ENCODE results near the gene CEP63. TPM values are rescaled to one million over a fixed set of nuclear protein-coding genes. Genes with fewer than 3 reads are reported as not detected.
"Not testable (repeated sequence)": the region's sequence is repeated elsewhere in the genome, so short reads cannot be mapped to it uniquely, and the experiment has no call there.

Gene CEP63
- total and polyA plus RNA-seq, 2 experiments from 2014 or later: 15.8 to 237 TPM

GRCh38 chr3:134544316-134544715, 58.5 kb downstream of the CEP63 start:
- Histone ChIP-seq H3K36me3 (replicated peaks; ENCODE audit: insufficient read depth, low read depth) (no peaks in the 10 kb centered on the region), H3K9me3 (ENCODE audit: low read depth) (no peaks in the 10 kb centered on the region), H3K4me1 (ENCODE audit: insufficient read depth) (no peaks in the 10 kb centered on the region), H4K20me1 (ENCODE audit: insufficient read depth, poor library complexity, severe bottlenecking) (no peaks in the 10 kb centered on the region), H3K79me2 (no peaks in the 10 kb centered on the region), H3K4me3 (no peak overlapping the region), H3K27ac (no peak overlapping the region), H2AFZ (no peak overlapping the region), H3K9me2 (replicated peaks; ENCODE audit: insufficient read depth) (no peaks in the 10 kb centered on the region), H3K4me2 (no peak overlapping the region), H3K27me3 (no peaks in the 10 kb centered on the region)
- DNase-seq (ENCODE audit: low spot score): no peak
- 96% methylated on average over 2 of the region's 2 CpGs for WGBS (ENCODE audit: low lambda C conversion rate, missing lambda C conversion rate)
- TF ChIP-seq EZH2phosphoT487 (IDR thresholded peaks at IDR 0.05; ENCODE audit: low read depth, severe bottlenecking, unreplicated experiment) (no peak), EZH2 (IDR thresholded peaks at IDR 0.05; ENCODE audit: borderline replicate concordance) (no peak), CTCF (IDR thresholded peaks at IDR 0.05; ENCODE audit: poor library complexity) (no peak)

GRCh38 chr3:134544783-134545182, 58.9 kb downstream of the CEP63 start:
- H3K79me2 ChIP-seq; H3K27me3 ChIP-seq; H3K4me1 ChIP-seq (ENCODE audit: insufficient read depth); H4K20me1 ChIP-seq (ENCODE audit: insufficient read depth, poor library complexity, severe bottlenecking); H3K4me2 ChIP-seq; H3K27ac ChIP-seq; H3K9me2 ChIP-seq (replicated peaks; ENCODE audit: insufficient read depth); H2AFZ ChIP-seq; DNase-seq (ENCODE audit: low spot score); H3K36me3 ChIP-seq (replicated peaks; ENCODE audit: insufficient read depth, low read depth); H3K4me3 ChIP-seq; H3K9me3 ChIP-seq (ENCODE audit: low read depth): not testable (repeated sequence)
- 91% methylated on average over 12 of the region's 12 CpGs for WGBS (ENCODE audit: low lambda C conversion rate, missing lambda C conversion rate)

- Histone ChIP-seq H3K9me2 (replicated peaks; ENCODE audit: insufficient read depth) (no peaks in the 10 kb centered on the region), H3K27me3 (no peaks in the 10 kb centered on the region), H3K36me3 (replicated peaks; ENCODE audit: insufficient read depth, low read depth) (peaks cover 3% of the 10 kb centered on the region), H3K4me1 (ENCODE audit: insufficient read depth) (no peaks in the 10 kb centered on the region), H3K4me2 (no peak overlapping the region), H4K20me1 (ENCODE audit: insufficient read depth, poor library complexity, severe bottlenecking) (no peaks in the 10 kb centered on the region), H3K4me3 (no peak overlapping the region), H3K79me2 (no peaks in the 10 kb centered on the region), H2AFZ (no peak overlapping the region), H3K9me3 (ENCODE audit: low read depth) (no peaks in the 10 kb centered on the region), H3K27ac (no peak overlapping the region)
- WGBS (ENCODE audit: low lambda C conversion rate, missing lambda C conversion rate): 97% methylated on average over 2 of the region's 2 CpGs
- DNase-seq (ENCODE audit: low spot score): no peak
- TF ChIP-seq EZH2phosphoT487 (IDR thresholded peaks at IDR 0.05; ENCODE audit: low read depth, severe bottlenecking, unreplicated experiment) (no peak), CTCF (IDR thresholded peaks at IDR 0.05; ENCODE audit: poor library complexity) (no peak), EZH2 (IDR thresholded peaks at IDR 0.05; ENCODE audit: borderline replicate concordance) (no peak)
These were observed 60.0 kb downstream of the CEP63 start for GRCh38 chr3:134545818-134546217.

GRCh38 chr3:134552784-134553183, 66.9 kb downstream of the CEP63 start:
- H3K27me3 ChIP-seq: no peaks in the 10 kb centered on the region
- no peak overlapping the region for H3K27ac ChIP-seq
- H3K4me2 ChIP-seq: no peak overlapping the region
- H3K4me1 ChIP-seq (ENCODE audit: insufficient read depth): no peaks in the 10 kb centered on the region
- no peak overlapping the region for H2AFZ ChIP-seq
- peaks cover 3% of the 10 kb centered on the region for H3K36me3 ChIP-seq (replicated peaks; ENCODE audit: insufficient read depth, low read depth)
- H3K9me3 ChIP-seq (ENCODE audit: low read depth): no peaks in the 10 kb centered on the region
- H3K79me2 ChIP-seq: no peaks in the 10 kb centered on the region
- TF ChIP-seq EZH2 (IDR thresholded peaks at IDR 0.05; ENCODE audit: borderline replicate concordance): no peak
- TF ChIP-seq CTCF (IDR thresholded peaks at IDR 0.05; ENCODE audit: poor library complexity): no peak
- TF ChIP-seq EZH2phosphoT487 (IDR thresholded peaks at IDR 0.05; ENCODE audit: low read depth, severe bottlenecking, unreplicated experiment): no peak
- no peaks in the 10 kb centered on the region for H3K9me2 ChIP-seq (replicated peaks; ENCODE audit: insufficient read depth)
- no peak for DNase-seq (ENCODE audit: low spot score)
- no peak overlapping the region for H3K4me3 ChIP-seq
- no peaks in the 10 kb centered on the region for H4K20me1 ChIP-seq (ENCODE audit: insufficient read depth, poor library complexity, severe bottlenecking)

All from hepatocyte (in vitro differentiated cells).